Fibroblast of gingiva (primary cell): Measurements from ENCODE around the gene SOHLH1.

Source experiments
- DNase-seq: peaks from one replicate; pipeline ENCODE4 v3.0.0-alpha.2; 2011; ENCODE audit warnings: low read depth

The SOHLH1 gene

DNA sequence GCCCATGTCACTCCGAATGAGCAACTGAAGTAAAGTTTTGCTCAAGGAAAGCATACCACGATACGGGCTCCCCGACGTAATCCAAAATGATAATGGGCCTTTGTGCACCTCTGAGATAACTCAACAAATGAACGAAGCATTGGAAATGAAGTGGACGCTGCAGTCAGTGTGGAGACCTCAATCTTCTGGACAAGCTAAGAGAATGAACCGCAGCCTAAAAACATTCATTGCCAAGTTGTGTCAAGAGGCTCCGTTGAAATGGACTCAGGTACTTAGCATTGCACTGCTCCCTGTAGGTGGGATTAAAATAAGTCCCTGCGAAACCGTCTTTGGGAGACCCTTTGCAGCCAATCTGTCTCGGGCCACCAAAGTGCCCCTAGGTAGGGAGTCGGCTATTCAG lies 40.0 kb downstream of the SOHLH1 start:
- no peak for DNase-seq

DNA sequence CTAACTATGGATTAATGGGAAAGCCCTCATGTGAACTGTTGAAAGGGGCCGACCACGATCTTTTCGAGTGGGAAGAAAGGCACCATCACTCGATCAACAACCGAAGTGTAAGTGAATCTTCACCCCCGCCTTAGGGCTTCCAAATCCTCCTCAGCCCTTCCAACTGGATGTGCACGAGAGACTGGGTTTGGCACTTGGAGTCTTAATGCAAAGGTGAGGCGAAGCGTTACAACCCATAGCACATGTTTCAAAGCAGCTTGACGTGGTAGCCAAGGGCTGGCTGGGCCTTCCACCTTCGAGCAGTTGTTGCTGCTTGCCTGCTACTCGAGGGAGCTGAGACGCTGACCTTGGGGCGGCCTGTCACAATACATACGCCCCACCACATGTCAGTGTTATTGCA lies 41.9 kb downstream of the SOHLH1 start:
- DNase-seq, result no peak

DNA sequence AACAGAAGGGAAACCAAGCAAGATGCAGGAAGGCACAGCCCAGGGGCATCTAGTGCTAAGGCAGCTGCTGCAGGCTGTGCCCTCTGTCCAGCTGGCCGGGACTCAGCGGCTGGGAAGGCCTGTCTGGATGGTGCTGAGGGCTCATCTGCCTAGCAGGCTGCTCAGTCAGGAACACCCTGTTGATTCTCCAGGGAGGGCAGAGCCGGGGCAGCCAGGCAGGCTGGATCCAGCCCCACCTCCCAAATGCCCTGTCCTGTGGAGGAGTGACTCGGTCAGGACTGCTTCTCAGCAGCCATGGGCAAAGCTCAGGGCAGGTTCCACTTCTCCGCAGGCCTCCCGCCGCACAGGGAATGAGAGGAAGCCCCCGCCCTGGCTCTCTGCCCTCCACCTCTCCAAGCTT lies 44.0 kb downstream of the SOHLH1 start:
- no peak for DNase-seq

DNA sequence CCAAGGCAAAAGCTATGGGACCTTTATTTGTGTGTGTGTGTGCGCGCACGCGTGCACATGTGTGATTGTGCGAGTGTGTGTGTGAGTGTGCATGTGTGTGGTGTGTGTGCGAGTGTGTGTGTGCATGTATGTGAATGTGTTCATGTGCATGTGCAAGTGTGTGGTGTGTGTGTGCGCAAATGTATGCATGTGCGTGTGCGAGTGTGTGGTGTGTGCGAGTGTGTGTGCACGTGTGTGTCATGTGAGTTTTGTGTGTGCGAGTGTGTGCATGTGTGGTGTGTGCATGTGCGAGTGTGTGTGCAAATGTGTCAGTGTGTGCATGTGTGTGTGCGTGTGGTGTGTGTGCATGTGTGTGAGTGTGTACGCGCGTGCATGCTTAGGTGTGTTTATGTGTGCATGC lies 48.9 kb downstream of the SOHLH1 start:
- no peak for DNase-seq

DNA sequence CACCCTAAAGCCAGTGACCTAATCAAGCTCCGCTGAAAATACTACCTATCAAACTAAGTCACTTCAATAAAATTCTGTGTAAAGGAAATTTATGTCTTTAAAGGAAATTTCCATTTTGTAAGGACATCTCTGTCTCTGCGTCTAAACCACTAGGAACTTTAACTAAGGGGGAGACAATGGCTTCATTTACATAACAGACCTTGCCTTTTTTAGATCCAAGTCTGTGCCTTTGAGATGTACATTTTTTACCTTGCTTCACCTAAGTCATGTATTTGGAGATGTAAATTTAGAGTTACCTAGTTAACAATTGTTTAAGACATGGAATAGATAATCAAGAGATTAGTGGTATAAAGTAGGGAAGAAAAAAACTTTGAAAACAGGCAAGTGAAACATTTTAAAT lies 49.8 kb downstream of the SOHLH1 start:
- DNase-seq, result no peak

DNA sequence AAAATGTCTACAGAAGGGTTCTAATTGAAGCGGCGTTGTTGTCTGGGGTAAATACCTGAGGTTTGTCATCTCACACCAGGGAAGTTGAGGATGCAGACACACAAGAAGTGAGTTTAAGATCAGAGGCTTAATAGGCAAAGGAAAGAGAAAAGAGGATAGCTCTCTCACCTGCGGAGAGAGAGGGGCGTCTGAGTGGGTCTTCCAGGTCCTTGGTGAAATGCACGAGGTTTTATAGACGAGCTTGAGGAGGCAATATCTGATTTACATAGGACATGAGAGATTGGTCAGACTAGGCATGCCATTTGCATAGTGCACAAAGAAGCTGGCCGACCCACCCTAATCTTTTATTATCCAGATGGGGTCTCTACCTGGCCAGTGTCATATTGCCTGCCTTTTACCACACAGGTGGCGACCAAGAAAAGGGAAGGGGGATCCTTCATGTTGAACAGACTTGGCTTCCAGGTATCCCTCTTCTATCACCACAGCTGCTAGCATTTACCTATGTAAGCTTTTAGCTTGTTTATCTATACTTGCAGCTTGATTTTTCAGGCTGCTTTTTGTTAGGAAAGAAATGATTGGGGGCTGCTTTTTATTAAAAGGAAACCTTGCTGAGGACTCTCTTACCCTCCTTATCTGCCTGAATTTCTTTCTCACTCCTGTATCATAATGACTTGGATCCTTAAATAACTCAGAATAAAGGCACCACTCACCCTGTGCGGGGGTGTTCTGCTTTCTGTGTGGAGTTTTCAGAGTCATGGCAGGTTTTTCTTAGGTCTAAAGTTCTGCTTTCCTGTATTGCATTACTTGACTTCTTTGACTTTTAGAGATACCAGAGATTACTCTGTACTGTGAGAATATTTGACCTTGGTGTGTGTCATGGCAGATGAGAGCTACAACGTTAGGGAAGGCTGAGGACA lies 50.5 kb downstream of the SOHLH1 start:
- no peak for DNase-seq

DNA sequence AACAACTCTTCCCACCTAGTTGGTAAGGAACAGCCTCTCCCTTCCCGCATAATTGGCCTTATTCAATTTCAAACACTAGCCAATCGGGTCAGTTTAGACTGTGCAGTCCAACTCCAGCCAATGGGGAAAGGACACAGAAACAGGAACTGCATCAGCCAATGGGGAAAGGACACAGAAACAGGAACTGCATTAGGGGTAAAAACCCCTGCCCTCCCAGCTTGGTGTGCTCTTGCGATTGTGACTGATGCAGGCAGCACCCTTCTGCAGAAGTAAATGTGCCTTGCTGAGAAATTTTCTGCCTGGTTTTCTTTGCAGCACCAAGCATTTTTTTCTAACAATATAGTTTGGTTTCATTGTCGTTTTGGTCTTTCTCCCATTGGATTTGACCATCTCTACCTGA lies 51.4 kb downstream of the SOHLH1 start:
- no peak for DNase-seq

DNA sequence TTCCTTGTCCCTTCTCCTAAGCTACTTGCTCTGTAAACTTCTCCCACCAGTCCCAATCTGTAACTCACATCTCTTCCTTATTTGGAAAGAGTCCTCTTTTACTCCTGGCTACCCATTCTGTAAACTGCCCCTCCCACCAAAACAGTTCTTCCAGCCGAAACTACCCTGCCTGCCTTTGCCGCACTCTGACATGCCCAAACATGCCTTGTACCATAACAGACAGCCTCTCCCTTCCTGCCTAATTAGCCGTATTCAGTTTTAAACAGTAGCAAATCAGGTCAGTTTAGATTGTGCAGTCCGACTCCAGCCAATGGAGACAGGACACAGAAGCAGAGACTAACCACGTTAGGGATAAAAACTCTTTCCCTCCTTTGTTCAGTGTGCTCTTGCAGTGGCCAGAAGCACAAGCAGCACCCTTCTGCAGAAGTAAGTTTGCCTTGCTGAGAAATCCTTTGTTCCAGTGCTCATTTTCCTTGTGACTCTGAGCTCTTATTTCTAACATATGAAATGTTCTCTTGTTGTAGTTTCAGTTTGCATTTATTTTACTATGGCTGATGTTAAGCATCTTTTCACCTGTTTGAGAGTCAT lies 54.6 kb downstream of the SOHLH1 start:
- DNase-seq, result no peak
